B cell (primary cell): ENCODE measurements around the gene PIGQ. TPM values are rescaled to one million over a fixed set of nuclear protein-coding genes. Genes with fewer than 3 reads are reported as not detected.

ENCODE experiments used
- ATAC-seq: fragments of 200-7000 bp; cut with Tn5 transposase; one replicate; pipeline ENCODE4 v1.10.0; 2021; ENCODE audit warnings: low read depth, mild to moderate bottlenecking, moderate number of reproducible peaks, moderate library complexity
- CTCF ChIA-PET: fragments of 350-600 bp; sonication (Branson Sonifier 250); formaldehyde crosslinking; loops from one replicate; lab custom pipeline; 2021; ENCODE audit warnings: antibody characterized with exemption, inconsistent platforms; lab: Charles Lee
- POLR2A ChIA-PET: fragments of 350-600 bp; sonication (Branson Sonifier 250); formaldehyde crosslinking; loops from one replicate; lab custom pipeline; 2021; ENCODE audit warnings: antibody characterized with exemption; lab: Charles Lee
- DNase-seq: peaks from one replicate; pipeline ENCODE4 v3.0.0; 2013
- H2AFZ ChIP-seq: 2 replicates; pipeline ENCODE4 v1.6.1; 2012; ENCODE audit warnings: mild to moderate bottlenecking, low read depth, low read length; ENCODE audit not compliant: insufficient read depth, poor library complexity, severe bottlenecking
- H3K27ac ChIP-seq, 2 donors: 1 replicate in 1 of 2; 2 replicates in 1 of 2; pipeline ENCODE4 v1.5.1; 2012 to 2013; ENCODE audit warnings: low read length in 2 of 2, mild to moderate bottlenecking in 2 of 2, moderate library complexity in 1 of 2
- H3K27me3 ChIP-seq, 4 experiments: fragments of 200-600 bp in 1 of 4; sonication (generic) in 1 of 4; replicated peaks in 1 of 4; 1 replicate in 2 of 4; 2 replicates in 2 of 4; pipeline versions ENCODE4 v1.6.1 to v1.7.0; 2013 to 2016; ENCODE audit warnings: low read length in 3 of 4, mild to moderate bottlenecking in 2 of 4, mixed read lengths in 1 of 4, moderate library complexity in 1 of 4; ENCODE audit not compliant: insufficient read depth in 4 of 4, control insufficient read depth in 3 of 4; ENCODE audit errors: control extremely low read depth in 1 of 4
- H3K36me3 ChIP-seq, 2 experiments: replicated peaks in 1 of 2; 1 replicate in 1 of 2; 2 replicates in 1 of 2; pipeline versions ENCODE4 v1.6.1 to v1.7.1; 2013; ENCODE audit warnings: low read length in 1 of 2; ENCODE audit not compliant: insufficient read depth in 2 of 2, control insufficient read depth in 1 of 2; ENCODE audit errors: control extremely low read depth in 1 of 2, extremely low read depth in 1 of 2
- H3K4me1 ChIP-seq, 2 donors: fragments of 200-600 bp in 1 of 2; sonication (generic) in 1 of 2; 1 replicate in 1 of 2; 2 replicates in 1 of 2; pipeline versions ENCODE4 v1.5.1 to v1.6.1; 2013 to 2017; ENCODE audit warnings: low read length in 2 of 2; ENCODE audit not compliant: control insufficient read depth in 2 of 2, insufficient read depth in 2 of 2
- H3K4me2 ChIP-seq: replicated peaks from 2 replicates; pipeline ENCODE3; 2012; ENCODE audit warnings: mild to moderate bottlenecking, low read depth, low read length; ENCODE audit not compliant: poor library complexity, severe bottlenecking
- H3K4me3 ChIP-seq, 5 experiments: fragments of 200-600 bp in 1 of 5; sonication (generic) in 1 of 5; 1 replicate in 3 of 5; 2 replicates in 2 of 5; pipeline versions ENCODE4 v1.5.1 to v1.7.0; 2011 to 2016; ENCODE audit warnings: low read length in 4 of 5, mild to moderate bottlenecking in 4 of 5, low read depth in 2 of 5, control low read depth in 1 of 5, moderate library complexity in 1 of 5; ENCODE audit not compliant: insufficient read depth in 1 of 5; ENCODE audit errors: control extremely low read depth in 1 of 5, extremely low read depth in 1 of 5
- H3K79me2 ChIP-seq: fragments of 200-600 bp; sonication (generic); one replicate; pipeline ENCODE4 v1.6.0; 2016; ENCODE audit warnings: low read length; ENCODE audit not compliant: control insufficient read depth, insufficient read depth
- H3K9ac ChIP-seq: fragments of 200-600 bp; sonication (generic); 2 replicates; pipeline ENCODE4 v1.6.1; 2017; ENCODE audit warnings: mild to moderate bottlenecking, low read length, moderate library complexity
- H3K9me3 ChIP-seq, 3 donors: one replicate each; pipeline versions ENCODE4 v1.6.1 to v1.7.1; 2013; ENCODE audit warnings: low read length in 2 of 3; ENCODE audit not compliant: control insufficient read depth in 2 of 3, insufficient read depth in 1 of 3; ENCODE audit errors: control extremely low read depth in 1 of 3
- H4K20me1 ChIP-seq: 2 replicates; pipeline ENCODE4 v1.6.0; 2012; ENCODE audit warnings: mild to moderate bottlenecking, low read length; ENCODE audit not compliant: insufficient read depth, control insufficient read depth, poor library complexity, severe bottlenecking
- H3K27ac Mint-ChIP-seq: one replicate; pipeline ENCODE4 v1.8.0; 2021; ENCODE audit warnings: mixed read lengths
- H3K27me3 Mint-ChIP-seq: one replicate; pipeline ENCODE4 v1.8.0; 2021; ENCODE audit warnings: mixed read lengths
- H3K4me1 Mint-ChIP-seq: one replicate; pipeline ENCODE4 v1.8.0; 2021; ENCODE audit warnings: mixed read lengths
- H3K4me3 Mint-ChIP-seq: one replicate; pipeline ENCODE4 v1.8.0; 2021; ENCODE audit warnings: mixed read lengths
- H3K9me3 Mint-ChIP-seq: one replicate; pipeline ENCODE4 v1.8.0; 2022; ENCODE audit warnings: mixed read lengths; ENCODE audit not compliant: insufficient read depth
- EZH2 ChIP-seq: IDR thresholded peaks from 2 replicates; pipeline ENCODE4 v1.6.1; 2012; ENCODE audit warnings: borderline replicate concordance, low read depth, mild to moderate bottlenecking, moderate library complexity, low read length; ENCODE audit not compliant: insufficient read depth, poor library complexity, severe bottlenecking
- WGBS: methylation state at CpG from one replicate; pipeline ENCODE4 v1.1.5; 2013; ENCODE audit warnings: missing lambda C conversion rate; ENCODE audit not compliant: insufficient coverage; 5-methylcytosine and 5-hydroxymethylcytosine counted together
- intact Hi-C: fragments of 100-400 bp; cut with micrococcal nuclease; formaldehyde crosslinking; loops from one replicate; pipeline ENCODE4 v1.10.0; 2022
- polyA plus RNA-seq: library from polyadenylated mRNA; depleted of rRNA; stranded (reverse); fragments of >200 nt; gene quantifications from 2 replicates; pipeline ENCODE4 v1.2.3, GENCODE V29; 2012
- total RNA-seq, 2 donors: library from RNA; stranded (reverse); fragments of 120-200 nt in 1 of 2; gene quantifications; 1 replicate in 1 of 2; 2 replicates in 1 of 2; pipeline versions ENCODE4 v1.2.3 to v1.2.4, GENCODE V29; 2013 to 2022
- TF ChIP-seq, protein P1 (sequence below): fragments of 200-600 bp; IDR thresholded peaks from one replicate; pipeline ENCODE4 v1.8.0; 2022; ENCODE audit warnings: antibody characterized with exemption, mild to moderate bottlenecking

The PIGQ gene
- total and polyA plus RNA-seq, 2 donors (not counting 1 experiment from before 2014, with no cell fraction given): 56.9 to 68.5 TPM

DNA sequence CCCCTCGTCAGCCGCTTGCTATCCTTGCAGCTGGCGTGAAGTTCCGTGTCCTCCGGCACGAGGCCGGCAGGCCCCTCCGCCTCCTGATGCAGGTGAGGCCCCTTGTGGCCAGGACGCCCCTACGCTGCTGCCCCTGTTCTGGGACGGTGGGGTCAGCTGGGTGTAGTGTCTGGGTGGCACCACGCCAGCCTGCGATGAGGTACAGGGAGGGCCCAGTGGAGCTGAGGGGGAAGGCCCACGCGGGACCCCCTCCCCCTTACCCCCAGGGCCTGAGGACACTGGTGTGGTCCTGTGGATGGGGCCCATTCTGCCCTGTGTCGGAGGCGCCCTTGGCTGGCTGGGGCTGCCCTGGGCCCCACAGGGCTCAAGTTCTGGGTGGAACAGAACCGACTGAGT, 12.4 kb downstream of the PIGQ start:
- no peak for DNase-seq
- no peak overlapping the region for H3K27ac Mint-ChIP-seq
- H3K27ac ChIP-seq: no peak overlapping the region
- H2AFZ ChIP-seq: no peak overlapping the region
- no peaks in the 10 kb centered on the region for H3K9me3 ChIP-seq
- H3K4me1 ChIP-seq: peaks cover 0 to 8% of the 10 kb centered on the region in 2 donors
- no peaks in the 10 kb centered on the region for H3K36me3 ChIP-seq
- H3K4me1 Mint-ChIP-seq: peaks cover 8% of the 10 kb centered on the region
- H3K4me3 ChIP-seq: no peak overlapping the region
- peaks cover 0 to 2% (median 0%) of the 10 kb centered on the region in 4 experiments for H3K27me3 ChIP-seq
- no peaks in the 10 kb centered on the region for H3K9me3 Mint-ChIP-seq
- no peak overlapping the region for H3K9ac ChIP-seq
- TF ChIP-seq, protein P1, sequence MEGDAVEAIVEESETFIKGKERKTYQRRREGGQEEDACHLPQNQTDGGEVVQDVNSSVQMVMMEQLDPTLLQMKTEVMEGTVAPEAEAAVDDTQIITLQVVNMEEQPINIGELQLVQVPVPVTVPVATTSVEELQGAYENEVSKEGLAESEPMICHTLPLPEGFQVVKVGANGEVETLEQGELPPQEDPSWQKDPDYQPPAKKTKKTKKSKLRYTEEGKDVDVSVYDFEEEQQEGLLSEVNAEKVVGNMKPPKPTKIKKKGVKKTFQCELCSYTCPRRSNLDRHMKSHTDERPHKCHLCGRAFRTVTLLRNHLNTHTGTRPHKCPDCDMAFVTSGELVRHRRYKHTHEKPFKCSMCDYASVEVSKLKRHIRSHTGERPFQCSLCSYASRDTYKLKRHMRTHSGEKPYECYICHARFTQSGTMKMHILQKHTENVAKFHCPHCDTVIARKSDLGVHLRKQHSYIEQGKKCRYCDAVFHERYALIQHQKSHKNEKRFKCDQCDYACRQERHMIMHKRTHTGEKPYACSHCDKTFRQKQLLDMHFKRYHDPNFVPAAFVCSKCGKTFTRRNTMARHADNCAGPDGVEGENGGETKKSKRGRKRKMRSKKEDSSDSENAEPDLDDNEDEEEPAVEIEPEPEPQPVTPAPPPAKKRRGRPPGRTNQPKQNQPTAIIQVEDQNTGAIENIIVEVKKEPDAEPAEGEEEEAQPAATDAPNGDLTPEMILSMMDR: no peak
- TF ChIP-seq EZH2: no peak
- CTCF ChIA-PET: no interaction called here
- no peak for ATAC-seq
- peaks cover 8% of the 10 kb centered on the region for H4K20me1 ChIP-seq
- no peak overlapping the region for H3K4me3 Mint-ChIP-seq
- POLR2A ChIA-PET: interaction anchor here (0.5 kb wide), 1 partner anchor 12 kb away, joined by 3 read pairs; no protein-coding TSS in a partner anchor
- intact Hi-C loops: no loop called here
- peaks cover 9% of the 10 kb centered on the region for H3K79me2 ChIP-seq
- no peaks in the 10 kb centered on the region for H3K27me3 Mint-ChIP-seq
- WGBS: 92% methylated on average over 14 of the region's 18 CpGs
- no peak overlapping the region for H3K4me2 ChIP-seq

DNA sequence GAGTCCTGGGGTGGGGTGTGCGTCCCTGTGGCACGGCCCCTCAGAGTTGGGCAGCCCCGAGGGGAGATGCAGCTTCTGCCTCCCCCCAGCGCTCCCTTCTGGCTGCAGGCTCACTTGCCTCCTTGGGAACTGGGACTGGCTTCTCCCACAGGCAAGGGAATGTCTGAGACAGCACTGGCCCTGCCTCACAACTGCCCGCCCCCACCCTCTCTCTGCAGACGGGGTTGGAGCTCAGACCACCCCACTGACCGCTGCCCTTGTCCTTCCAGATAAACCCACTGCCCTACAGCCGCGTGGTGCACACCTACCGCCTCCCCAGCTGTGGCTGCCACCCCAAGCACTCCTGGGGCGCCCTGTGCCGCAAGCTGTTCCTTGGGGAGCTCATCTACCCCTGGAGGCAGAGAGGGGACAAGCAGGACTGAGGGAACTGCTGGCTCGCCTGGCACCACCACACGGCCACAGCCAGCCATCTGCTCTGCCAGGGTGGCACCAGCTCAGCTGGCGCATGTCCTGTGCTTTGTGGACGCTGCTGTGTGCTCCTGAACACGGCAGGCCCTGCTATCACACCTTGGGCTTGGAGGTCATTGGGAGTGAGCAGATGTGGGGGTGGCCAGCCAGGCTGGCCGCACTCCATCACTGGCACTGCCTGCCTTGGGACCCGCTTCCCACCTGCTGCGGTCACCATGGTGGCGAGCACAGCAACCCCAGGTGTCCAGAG, 13.0 kb downstream of the PIGQ start:
- Histone ChIP-seq H3K9me3 (no peaks in the 10 kb centered on the region), H3K9ac (no peak overlapping the region), H4K20me1 (peaks cover 14% of the 10 kb centered on the region), H3K36me3 (no peaks in the 10 kb centered on the region), H3K27ac (no peak overlapping the region), H3K79me2 (peaks cover 12% of the 10 kb centered on the region), H3K4me1 (peaks cover under 1 to 14% of the 10 kb centered on the region in 2 donors), H2AFZ (no peak overlapping the region), H3K4me2 (no peak overlapping the region), H3K27me3 (peaks cover 0 to 2% (median 0%) of the 10 kb centered on the region in 4 experiments), H3K4me3 (no peak overlapping the region)
- ChIA-PET POLR2A (interaction anchor here (0.5 to 0.7 kb wide), 2 partner anchors 12 to 222 kb away, joined by 3 read pairs; no protein-coding TSS in a partner anchor), CTCF (no interaction called here)
- no peak for TF ChIP-seq EZH2
- TF ChIP-seq, protein P1: no peak
- H3K4me1 Mint-ChIP-seq: peaks cover 11% of the 10 kb centered on the region
- intact Hi-C loops: no loop called here
- ATAC-seq (no peak), DNase-seq (no peak)
- no peaks in the 10 kb centered on the region for H3K27me3 Mint-ChIP-seq
- 99% methylated on average over 21 of the region's 21 CpGs for WGBS
- no peaks in the 10 kb centered on the region for H3K9me3 Mint-ChIP-seq
- no peak overlapping the region for H3K4me3 Mint-ChIP-seq
- no peak overlapping the region for H3K27ac Mint-ChIP-seq
